Liver (tissue), 3 donors: ENCODE measurements around the gene ANO7.

Experiments used
- CTCF ChIP-seq: fragments of 150-350 bp; IDR thresholded peaks from 2 replicates; pipeline ENCODE4 v1.5.1; 2017; ENCODE audit warnings: improper control_type of control experiment, low read depth, low read length; ENCODE audit not compliant: missing input control
- JUND ChIP-seq, 2 donors: IDR thresholded peaks; 2 replicates each; pipeline ENCODE4 v1.6.1; 2016; ENCODE audit warnings: antibody characterized with exemption in 2 of 2
- REST ChIP-seq: IDR thresholded peaks from 2 replicates; pipeline ENCODE4 v1.6.1; 2016; ENCODE audit warnings: antibody characterized with exemption, mild to moderate bottlenecking
- RXRA ChIP-seq, 2 donors: IDR thresholded peaks; 2 replicates each; pipeline ENCODE4 v1.6.1; 2017 to 2018; ENCODE audit warnings: antibody characterized with exemption in 2 of 2, mild to moderate bottlenecking in 1 of 2
- TAF1 ChIP-seq: conservative IDR thresholded peaks from 2 replicates; pipeline ENCODE4 v1.6.1; 2016; ENCODE audit warnings: antibody characterized with exemption, mild to moderate bottlenecking
- donor health status: healthy.
- donor health status: healthy.

GRCh38 chr2:241228860-241229516 lies 40.5 kb downstream of the ANO7 start:
- TF ChIP-seq REST (no peak), JUND (IDR thresholded peaks at IDR 0.05) (no peak), CTCF (no peak), TAF1 (no peak), RXRA (IDR thresholded peaks at IDR 0.05) (no peak)
